Body of pancreas (tissue), 4 donors: Measurements from ENCODE around the gene TP53I13.

ENCODE experiments used
- POLR2A ChIP-seq, 3 donors: fragments of 450-650 bp; IDR thresholded peaks; one replicate each; pipeline ENCODE4 v1.6.1; 2016; ENCODE audit warnings: antibody characterized with exemption in 3 of 3, mild to moderate bottlenecking in 2 of 3
- TF ChIP-seq, protein P1 (sequence below), 7 experiments: fragments of 450-650 bp in 4 of 7; fragments of 200-600 bp in 3 of 7; sonication (generic) in 3 of 7; IDR thresholded peaks; one replicate each; pipeline ENCODE4 v1.5.1; 2016 to 2019; ENCODE audit warnings: antibody characterized with exemption in 7 of 7

DNA sequence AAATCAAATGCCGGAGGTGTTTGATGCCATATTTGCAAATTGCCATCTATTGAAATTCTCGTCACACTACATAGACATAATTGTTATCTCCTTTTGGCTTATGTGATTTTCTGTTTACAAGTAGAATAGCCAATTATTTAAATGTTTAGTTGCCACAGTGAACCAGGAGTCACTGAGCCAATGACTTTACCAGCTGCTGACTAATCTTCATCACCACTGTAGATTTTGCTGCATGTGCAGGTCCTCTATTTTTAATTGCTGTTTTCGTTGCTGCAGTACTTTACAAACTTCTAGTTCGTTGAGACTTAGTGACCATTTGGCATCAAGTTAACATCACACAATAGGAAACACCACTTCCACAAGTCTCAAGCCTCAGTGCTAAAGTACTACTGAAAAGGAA is 24.4 kb upstream of the TP53I13 start:
- TF ChIP-seq, protein P1, sequence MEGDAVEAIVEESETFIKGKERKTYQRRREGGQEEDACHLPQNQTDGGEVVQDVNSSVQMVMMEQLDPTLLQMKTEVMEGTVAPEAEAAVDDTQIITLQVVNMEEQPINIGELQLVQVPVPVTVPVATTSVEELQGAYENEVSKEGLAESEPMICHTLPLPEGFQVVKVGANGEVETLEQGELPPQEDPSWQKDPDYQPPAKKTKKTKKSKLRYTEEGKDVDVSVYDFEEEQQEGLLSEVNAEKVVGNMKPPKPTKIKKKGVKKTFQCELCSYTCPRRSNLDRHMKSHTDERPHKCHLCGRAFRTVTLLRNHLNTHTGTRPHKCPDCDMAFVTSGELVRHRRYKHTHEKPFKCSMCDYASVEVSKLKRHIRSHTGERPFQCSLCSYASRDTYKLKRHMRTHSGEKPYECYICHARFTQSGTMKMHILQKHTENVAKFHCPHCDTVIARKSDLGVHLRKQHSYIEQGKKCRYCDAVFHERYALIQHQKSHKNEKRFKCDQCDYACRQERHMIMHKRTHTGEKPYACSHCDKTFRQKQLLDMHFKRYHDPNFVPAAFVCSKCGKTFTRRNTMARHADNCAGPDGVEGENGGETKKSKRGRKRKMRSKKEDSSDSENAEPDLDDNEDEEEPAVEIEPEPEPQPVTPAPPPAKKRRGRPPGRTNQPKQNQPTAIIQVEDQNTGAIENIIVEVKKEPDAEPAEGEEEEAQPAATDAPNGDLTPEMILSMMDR (IDR thresholded peaks at IDR 0.05): no peak
- TF ChIP-seq POLR2A (IDR thresholded peaks at IDR 0.05): no peak
